Endothelial cell of umbilical vein (primary cell): ENCODE data around the gene ZBTB7A. TPM values are rescaled to one million over a fixed set of nuclear protein-coding genes. Genes with fewer than 3 reads are reported as not detected.
A peak's percentile ranks its signal among the peaks of the same experiment; 100 is the strongest.

Experiments used
- BruUV-seq: library from RNA; stranded (reverse); fragments of 400-500 nt; replicated peaks from 2 replicates; lab custom pipeline; 2021; lab: Mats Ljungman, UMichigan
- CTCF ChIA-PET: fragments of 300-600, 350-600 bp; sonication (Branson Sonifier 250); formaldehyde crosslinking; loops from one replicate; lab custom pipeline; 2021; ENCODE audit warnings: antibody characterized with exemption, inconsistent platforms; lab: Charles Lee
- POLR2A ChIA-PET: fragments of 300-600, 350-600 bp; sonication (Branson Sonifier 250); formaldehyde crosslinking; loops from one replicate; lab custom pipeline; 2021; ENCODE audit warnings: antibody characterized with exemption, inconsistent platforms; lab: Charles Lee
- DNase-seq: peaks from one replicate; pipeline ENCODE4 v3.0.0-alpha.2; 2011; ENCODE audit warnings: low read depth, low spot score
- FAIRE-seq: peaks from 2 replicates; lab custom pipeline; 2011; peaks lifted over from hg19 to GRCh38; lab: Jason Lieb, UNC
- H2AFZ ChIP-seq: 2 replicates; pipeline ENCODE4 v1.6.0; 2012; ENCODE audit warnings: low read depth, low read length, control low read depth, inconsistent platforms
- H3K27ac ChIP-seq: 2 replicates; pipeline ENCODE4 v1.5.1; 2011; ENCODE audit warnings: low read depth, mild to moderate bottlenecking, control low read depth, low read length, moderate library complexity; ENCODE audit not compliant: insufficient read depth
- H3K27me3 ChIP-seq, 2 experiments: 2 replicates each; pipeline versions ENCODE4 v1.6.0 to v1.6.1; 2011; ENCODE audit warnings: low read length in 2 of 2, mixed read lengths in 1 of 2; ENCODE audit not compliant: control insufficient read depth in 2 of 2, insufficient read depth in 2 of 2
- H3K36me3 ChIP-seq, 2 experiments: 2 replicates in 1 of 2; 3 replicates in 1 of 2; pipeline ENCODE4 v1.5.1; 2011; ENCODE audit warnings: low read length in 2 of 2, mild to moderate bottlenecking in 1 of 2, moderate library complexity in 1 of 2; ENCODE audit not compliant: control insufficient read depth in 2 of 2, insufficient read depth in 2 of 2; ENCODE audit errors: extremely low read depth in 1 of 2
- H3K4me1 ChIP-seq: 3 replicates; pipeline ENCODE4 v1.5.1; 2011; ENCODE audit warnings: mild to moderate bottlenecking, low read length; ENCODE audit not compliant: control insufficient read depth, insufficient read depth; ENCODE audit errors: extremely low read depth
- H3K4me2 ChIP-seq: 2 replicates; pipeline ENCODE4 v1.6.1; 2011; ENCODE audit warnings: low read length, control low read depth, mixed read lengths; ENCODE audit not compliant: insufficient read depth
- H3K4me3 ChIP-seq, 3 experiments: fragments of 200-600 bp in 1 of 3; sonication (generic), shearing (Covaris generic) in 1 of 3; replicated peaks in 1 of 3; 2 replicates each; pipeline ENCODE4 v1.5.1; 2011 to 2016; ENCODE audit warnings: control low read depth in 3 of 3, low read length in 3 of 3, mild to moderate bottlenecking in 2 of 3, inconsistent platforms in 1 of 3, low read depth in 1 of 3, moderate library complexity in 1 of 3; ENCODE audit not compliant: insufficient read depth in 1 of 3
- H3K79me2 ChIP-seq: 2 replicates; pipeline ENCODE4 v1.6.0; 2012; ENCODE audit warnings: low read length, inconsistent platforms; ENCODE audit not compliant: control insufficient read depth, insufficient read depth
- H3K9ac ChIP-seq: replicated peaks from 2 replicates; pipeline ENCODE3; 2011; ENCODE audit warnings: low read length, control low read depth; ENCODE audit not compliant: insufficient read depth; ENCODE audit errors: extremely low read depth
- H3K9me1 ChIP-seq: replicated peaks from 3 replicates; pipeline ENCODE4 v1.6.0; 2011; ENCODE audit warnings: mild to moderate bottlenecking, low read length; ENCODE audit not compliant: control insufficient read depth, insufficient read depth; ENCODE audit errors: extremely low read depth
- H3K9me3 ChIP-seq: replicated peaks from 2 replicates; pipeline ENCODE4 v1.5.1; 2012; ENCODE audit warnings: low read length, inconsistent platforms; ENCODE audit not compliant: control insufficient read depth, insufficient read depth
- H4K20me1 ChIP-seq: replicated peaks from 2 replicates; pipeline ENCODE3; 2011; ENCODE audit warnings: mild to moderate bottlenecking, low read length; ENCODE audit not compliant: control insufficient read depth, insufficient read depth; ENCODE audit errors: extremely low read depth
- CTCF ChIP-seq, 2 donors: IDR thresholded peaks; 1 replicate in 1 of 2; 2 replicates in 1 of 2; pipeline ENCODE4 v1.5.1; 2011; ENCODE audit warnings: low read length in 2 of 2, mild to moderate bottlenecking in 2 of 2, moderate library complexity in 2 of 2, control low read depth in 1 of 2, inconsistent platforms in 1 of 2, low read depth in 1 of 2; ENCODE audit not compliant: insufficient read depth in 1 of 2; ENCODE audit errors: extremely low read depth in 1 of 2
- EZH2 ChIP-seq: IDR thresholded peaks from 2 replicates; pipeline ENCODE4 v1.6.1; 2012; ENCODE audit warnings: borderline replicate concordance, low read depth, mild to moderate bottlenecking, moderate library complexity, low read length, inconsistent platforms; ENCODE audit not compliant: severe bottlenecking
- FOS ChIP-seq: IDR thresholded peaks from 2 replicates; pipeline ENCODE4 v1.6.1; 2011; ENCODE audit warnings: mild to moderate bottlenecking, low read length, moderate library complexity, borderline replicate concordance; ENCODE audit not compliant: insufficient read depth
- GATA2 ChIP-seq: IDR thresholded peaks from 2 replicates; pipeline ENCODE4 v1.7.0; 2011; ENCODE audit warnings: low read depth, mild to moderate bottlenecking, moderate library complexity, mixed read lengths, low read length; ENCODE audit not compliant: insufficient read length, insufficient read depth
- JUN ChIP-seq: IDR thresholded peaks from 2 replicates; pipeline ENCODE4 v1.6.1; 2011; ENCODE audit warnings: borderline replicate concordance, low read depth; ENCODE audit not compliant: insufficient read length, insufficient read depth
- MAX ChIP-seq: IDR thresholded peaks from 2 replicates; pipeline ENCODE4 v1.6.1; 2011; ENCODE audit not compliant: insufficient read depth, insufficient read length
- MYC ChIP-seq: IDR thresholded peaks from one replicate; pipeline ENCODE4 v1.6.1; 2011; ENCODE audit warnings: mild to moderate bottlenecking, low read depth, low read length
- POLR2A ChIP-seq: IDR thresholded peaks from 2 replicates; pipeline ENCODE4 v1.6.1; 2012; ENCODE audit warnings: low read depth, mild to moderate bottlenecking, control low read depth, low read length
- POLR2AphosphoS5 ChIP-seq: IDR thresholded peaks from 2 replicates; pipeline ENCODE4 v1.6.1; 2012; ENCODE audit warnings: low read depth, mild to moderate bottlenecking, control low read depth, low read length, moderate library complexity; ENCODE audit not compliant: insufficient read depth
- dilution Hi-C: fragments of 300-500 bp; cut with MboI; formaldehyde crosslinking; loops from one replicate; pipeline ENCODE4 v1.15.0; 2019; ENCODE audit warnings: low sequenced_read_pairs; ENCODE audit not compliant: extremely low pct_ligation_motif_present
- intact Hi-C: fragments of 100-400 bp; cut with micrococcal nuclease; formaldehyde crosslinking; loops from one replicate; pipeline ENCODE4 v1.10.0; 2022
- polyA plus RNA-seq, 4 experiments: library from polyadenylated mRNA; depleted of rRNA in 3 of 4; stranded (reverse) in 3 of 4; unstranded in 1 of 4; fragments of >200 nt; gene quantifications; 2 replicates each; pipeline versions ENCODE4 v1.2.1 to v1.2.3, GENCODE V29; 2011 to 2012; ENCODE audit warnings: missing spikeins in 1 of 4
- total RNA-seq: library from RNA; stranded (reverse); gene quantifications from 2 replicates; pipeline ENCODE4 v1.2.3, GENCODE V29; 2021

ZBTB7A gene
- total and polyA plus RNA-seq, 2 donors (not counting 3 experiments of a cell fraction or from before 2014, with no cell fraction given), result 8.2 to 29.0 TPM

GRCh38 chr19:4077800-4078684 is 11.3 kb upstream of the ZBTB7A start:
- Histone ChIP-seq H3K27me3 (no peaks in the 10 kb centered on the region), H3K4me1 (peaks cover 6% of the 10 kb centered on the region), H3K79me2 (no peaks in the 10 kb centered on the region), H3K9me3 (no peaks in the 10 kb centered on the region), H3K36me3 (no peaks in the 10 kb centered on the region), H2AFZ (peak overlapping the region; percentile 97), H3K4me2 (peak overlapping the region; percentile 73), H3K9me1 (no peaks in the 10 kb centered on the region), H4K20me1 (no peaks in the 10 kb centered on the region), H3K4me3 (peak overlapping the region; percentile 29 to 52 (median 43)), H3K27ac (no peak overlapping the region), H3K9ac (no peak overlapping the region)
- intact Hi-C loops (no loop called here), dilution Hi-C loops (no loop called here)
- peak; percentile 79 for FAIRE-seq
- POLR2A ChIA-PET, result interaction anchor here (0.5 to 1.3 kb wide), 2 partner anchors 11 to 20 kb away, joined by 3 to 7 read pairs; no protein-coding TSS in a partner anchor
- no peak for TF ChIP-seq JUN
- no peak for TF ChIP-seq EZH2
- TF ChIP-seq CTCF (IDR thresholded peaks at IDR 0.05; ENCODE audit: extremely low read depth in 1 of 2, insufficient read depth in 1 of 2, low read depth in 1 of 2, low read length in 2 of 2), result no peak
- TF ChIP-seq MAX, result no peak
- TF ChIP-seq MYC, result no peak
- no peak for TF ChIP-seq FOS
- no peak for TF ChIP-seq POLR2A
- TF ChIP-seq POLR2AphosphoS5, result no peak
- TF ChIP-seq GATA2, result no peak
- CTCF ChIA-PET, result interaction anchor here (0.8 to 3.3 kb wide), 3 partner anchors 11 to 62 kb away, joined by 3 to 13 read pairs (median 3); no protein-coding TSS in a partner anchor
- no TSS peak for BruUV-seq
- DNase-seq, result peak; percentile 25
